Neural progenitor cell (in vitro differentiated cells): ENCODE results near the gene CABLES1.

Experiments used
- CTCF ChIP-seq: fragments of 200-600 bp; sonication (generic); IDR thresholded peaks from 2 replicates; pipeline ENCODE4 v1.5.1; 2017; ENCODE audit warnings: antibody characterized with exemption, mild to moderate bottlenecking
- EZH2 ChIP-seq: fragments of 200-600 bp; sonication (generic); IDR thresholded peaks from 2 replicates; pipeline ENCODE4 v1.6.1; 2017; ENCODE audit warnings: antibody characterized with exemption, mild to moderate bottlenecking, moderate library complexity
- EZH2phosphoT487 ChIP-seq: fragments of 200-600 bp; sonication (generic); IDR thresholded peaks from 2 replicates; pipeline ENCODE4 v1.6.1; 2017; ENCODE audit warnings: antibody characterized with exemption

- no peak for TF ChIP-seq CTCF
- no peak for TF ChIP-seq EZH2phosphoT487
- no peak for TF ChIP-seq EZH2
Observed at GRCh38 chr18:23188068-23188760, 52.9 kb downstream of the CABLES1 start.
